D721Med (cell line): ENCODE measurements around the gene USP44.

Source experiments
- DNase-seq: peaks from one replicate; pipeline ENCODE4 v3.0.0; 2011; ENCODE audit warnings: low spot score; ENCODE audit not compliant: insufficient read length
- FAIRE-seq: peaks from 2 replicates; lab custom pipeline; 2011; peaks lifted over from hg19 to GRCh38; lab: Jason Lieb, UNC
- TF ChIP-seq, protein P1 (sequence below): IDR thresholded peaks from 2 replicates; pipeline ENCODE4 v1.5.1; 2012; ENCODE audit warnings: mild to moderate bottlenecking, control low read depth; ENCODE audit not compliant: insufficient read depth; ENCODE audit errors: missing control alignments

USP44 gene

DNA sequence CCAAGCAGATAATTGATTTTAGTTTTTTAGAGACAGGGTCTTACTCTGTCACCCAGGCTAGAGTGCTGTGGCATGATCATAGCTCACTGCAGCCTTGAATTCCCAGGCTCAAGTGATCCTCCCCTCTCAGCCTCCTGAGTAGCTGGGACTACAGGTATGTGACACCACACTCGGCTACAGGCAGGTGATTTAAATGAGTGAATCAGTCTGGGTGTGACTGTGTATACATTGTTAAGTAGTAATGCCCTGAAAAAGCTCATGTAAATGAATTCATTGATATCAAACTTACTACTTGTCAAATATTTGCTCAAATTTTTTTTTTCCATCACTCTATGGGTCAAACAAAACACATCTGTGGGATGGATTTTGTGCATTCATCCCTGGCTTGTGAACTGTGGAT lies 6.3 kb upstream of the USP44 start:
- FAIRE-seq = no peak
- DNase-seq = no peak
- TF ChIP-seq, protein P1, sequence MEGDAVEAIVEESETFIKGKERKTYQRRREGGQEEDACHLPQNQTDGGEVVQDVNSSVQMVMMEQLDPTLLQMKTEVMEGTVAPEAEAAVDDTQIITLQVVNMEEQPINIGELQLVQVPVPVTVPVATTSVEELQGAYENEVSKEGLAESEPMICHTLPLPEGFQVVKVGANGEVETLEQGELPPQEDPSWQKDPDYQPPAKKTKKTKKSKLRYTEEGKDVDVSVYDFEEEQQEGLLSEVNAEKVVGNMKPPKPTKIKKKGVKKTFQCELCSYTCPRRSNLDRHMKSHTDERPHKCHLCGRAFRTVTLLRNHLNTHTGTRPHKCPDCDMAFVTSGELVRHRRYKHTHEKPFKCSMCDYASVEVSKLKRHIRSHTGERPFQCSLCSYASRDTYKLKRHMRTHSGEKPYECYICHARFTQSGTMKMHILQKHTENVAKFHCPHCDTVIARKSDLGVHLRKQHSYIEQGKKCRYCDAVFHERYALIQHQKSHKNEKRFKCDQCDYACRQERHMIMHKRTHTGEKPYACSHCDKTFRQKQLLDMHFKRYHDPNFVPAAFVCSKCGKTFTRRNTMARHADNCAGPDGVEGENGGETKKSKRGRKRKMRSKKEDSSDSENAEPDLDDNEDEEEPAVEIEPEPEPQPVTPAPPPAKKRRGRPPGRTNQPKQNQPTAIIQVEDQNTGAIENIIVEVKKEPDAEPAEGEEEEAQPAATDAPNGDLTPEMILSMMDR = no peak

DNA sequence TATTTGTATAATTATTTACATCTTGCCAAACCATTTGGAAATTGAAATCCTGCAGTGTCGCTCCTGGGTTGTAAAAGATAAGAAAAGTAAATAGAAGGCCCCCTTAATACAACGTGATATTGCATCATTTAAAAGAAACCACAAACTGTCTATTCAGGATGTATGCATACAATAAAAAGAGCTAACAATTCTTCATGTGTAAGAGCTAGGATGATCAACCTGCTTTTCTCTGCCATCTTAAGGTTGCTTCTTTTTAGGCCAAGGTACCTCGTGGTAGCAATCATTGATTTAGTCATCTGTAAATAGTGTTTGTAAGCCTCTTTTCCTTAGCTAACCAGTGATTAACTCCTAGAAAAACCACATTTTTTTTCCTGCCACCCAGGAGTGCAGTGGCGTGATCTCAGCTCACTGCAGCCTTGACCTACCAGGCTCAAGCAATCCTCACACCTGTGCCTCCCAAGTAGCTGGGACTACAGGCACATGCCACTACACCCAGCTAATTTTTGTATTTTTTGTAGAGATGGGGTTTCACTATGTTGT lies 3.3 kb upstream of the USP44 start:
- TF ChIP-seq, protein P1 = no peak
- DNase-seq = no peak
- no peak for FAIRE-seq

DNA sequence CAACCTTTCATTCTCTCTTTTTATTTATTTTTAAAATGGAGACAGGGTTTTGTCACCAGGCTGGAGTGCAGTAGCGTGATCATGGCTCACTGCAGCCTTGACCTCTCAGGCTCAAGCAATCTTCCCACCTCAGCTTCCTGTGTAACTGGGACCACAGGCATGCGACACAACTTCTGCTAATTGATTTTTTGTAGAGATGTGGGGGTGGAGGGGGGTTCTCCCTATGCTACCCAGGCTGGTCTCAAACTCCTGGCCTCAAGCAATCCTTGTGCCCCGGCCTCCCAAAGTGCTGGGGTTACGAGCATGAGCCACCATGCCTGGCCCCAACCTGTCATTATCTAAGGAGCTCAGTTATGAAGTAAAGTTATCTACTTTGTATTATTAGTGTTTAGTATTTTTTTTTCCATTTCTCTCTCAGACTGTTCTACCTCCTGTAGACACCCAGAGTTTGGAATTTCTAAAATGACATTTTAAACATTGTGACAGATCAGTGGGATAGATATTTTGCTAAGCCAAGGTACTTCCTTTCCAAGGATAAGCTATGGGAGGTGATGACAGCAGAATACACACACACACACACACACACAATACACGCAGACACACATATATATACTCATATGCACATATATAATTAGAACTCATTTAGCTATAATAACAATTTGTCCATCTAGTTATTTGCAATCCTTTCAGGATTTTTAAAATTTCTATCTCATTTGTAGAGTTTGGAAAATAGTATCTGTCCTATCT lies 2.1 kb upstream of the USP44 start:
- DNase-seq (no peak), FAIRE-seq (no peak)
- TF ChIP-seq, protein P1 = no peak

DNA sequence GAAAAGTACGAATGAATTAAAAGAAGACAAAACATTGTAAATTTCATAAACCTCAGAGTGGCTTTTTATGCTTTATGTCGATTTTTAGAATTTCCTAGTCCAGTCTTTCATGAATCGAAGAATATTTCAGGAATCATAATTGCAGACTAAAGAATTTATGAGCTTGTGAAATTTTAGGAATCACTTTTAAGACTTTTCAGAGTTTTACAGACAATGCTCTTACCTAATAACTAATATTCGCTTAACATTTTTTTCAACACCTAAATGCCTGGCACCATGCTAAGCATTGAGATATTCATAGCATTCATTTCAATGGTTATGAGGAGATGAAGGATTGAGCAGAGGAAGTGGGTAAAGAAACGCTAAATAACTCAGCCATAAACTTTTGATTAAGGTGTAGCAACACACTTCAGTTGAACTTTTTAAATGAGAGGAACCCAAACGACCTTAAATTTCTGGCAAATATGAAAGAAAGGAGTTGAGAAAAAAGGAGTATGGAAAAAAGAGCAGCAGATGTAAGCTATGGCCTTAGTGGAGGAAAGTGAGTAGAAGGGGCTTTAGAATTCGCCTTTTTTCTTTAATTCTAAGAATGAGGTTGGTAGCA lies 739 bp upstream of the USP44 start:
- TF ChIP-seq, protein P1 = no peak
- DNase-seq = no peak
- FAIRE-seq = no peak

DNA sequence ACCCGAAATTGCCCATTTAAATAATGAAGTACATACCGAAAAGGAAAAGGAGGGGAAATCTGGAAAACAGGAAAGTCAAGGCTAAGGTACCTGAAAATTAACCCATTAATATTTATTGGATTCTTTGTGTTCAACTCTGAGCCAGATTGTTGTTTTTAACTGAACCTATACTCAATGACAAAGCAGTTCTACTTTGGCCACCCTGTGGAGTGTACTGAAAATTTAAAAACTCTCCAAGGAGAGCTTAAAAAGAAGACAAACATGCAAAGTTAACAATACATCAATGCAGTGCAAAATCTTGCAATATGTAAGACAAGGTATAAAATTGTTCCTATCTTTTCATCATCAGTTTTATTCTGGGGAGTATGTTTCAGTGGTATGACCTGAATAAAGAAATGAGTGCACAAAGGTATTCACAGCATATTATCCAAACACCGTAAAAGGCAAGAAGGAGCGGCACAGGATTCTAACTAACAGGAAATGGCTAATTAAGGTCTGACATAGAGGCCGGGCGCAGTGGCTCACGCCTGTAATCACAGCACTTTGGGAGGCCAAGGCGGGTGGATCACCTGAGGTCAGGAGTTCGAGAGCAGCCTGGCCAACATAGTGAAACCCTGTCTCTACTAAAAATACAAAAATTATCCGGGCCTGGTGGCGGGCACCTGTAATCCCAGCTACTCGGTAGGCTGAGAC lies 1.7 kb downstream of the USP44 start:
- DNase-seq (no peak), FAIRE-seq (no peak)
- TF ChIP-seq, protein P1 = no peak

DNA sequence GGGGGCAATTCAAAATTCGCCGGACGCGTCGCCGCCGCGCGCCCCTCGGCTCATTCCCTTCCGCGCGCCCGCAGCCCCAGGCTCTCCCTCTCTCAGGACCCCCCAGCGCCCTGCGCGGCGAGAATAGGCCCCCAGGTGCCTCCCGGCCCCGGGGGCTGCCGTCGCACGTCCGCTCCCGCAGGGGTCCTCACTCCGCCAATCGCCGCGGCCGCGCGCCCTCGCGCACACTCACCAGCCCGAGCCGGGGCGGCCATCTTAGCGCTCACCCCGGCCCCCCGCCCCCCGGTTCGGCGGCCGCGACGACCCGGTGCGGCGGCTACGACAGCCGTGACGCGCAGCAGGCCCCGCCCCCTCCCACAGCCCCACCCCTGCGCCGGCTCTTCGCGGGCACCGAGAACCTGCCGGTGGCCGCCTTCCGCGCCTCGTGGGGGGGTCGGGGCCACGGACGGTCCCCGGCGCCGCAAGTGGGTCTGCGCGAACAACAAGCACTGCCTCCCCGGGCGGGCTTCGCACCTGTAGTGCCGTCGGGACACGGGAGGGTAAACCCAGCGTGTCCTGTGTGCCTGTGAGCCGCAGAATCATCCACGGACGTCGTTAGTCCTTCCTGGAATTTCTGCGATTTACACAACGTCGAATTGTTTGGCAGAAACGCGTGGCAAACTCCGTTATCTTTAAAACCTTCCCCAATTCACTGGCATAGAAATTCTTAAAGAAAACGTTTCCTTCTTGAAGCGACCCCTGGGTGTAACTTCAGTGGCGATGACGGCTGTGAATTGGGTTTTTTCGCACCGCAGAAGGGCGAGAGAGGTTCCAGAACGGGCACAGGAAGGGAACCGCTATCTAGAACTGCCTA lies 2.5 kb downstream of the USP44 start:
- DNase-seq = peak; percentile 25
- TF ChIP-seq, protein P1 = no peak
- no peak for FAIRE-seq
